Epithelial cell of esophagus (primary cell): ENCODE results near the gene GPBP1L1.

Source experiments
- DNase-seq: peaks from one replicate; pipeline ENCODE4 v3.0.0; 2010; ENCODE audit warnings: low read depth
- H3K4me3 ChIP-seq: 2 replicates; pipeline ENCODE4 v1.5.1; 2011; ENCODE audit warnings: mild to moderate bottlenecking, low read length, control low read depth
- CTCF ChIP-seq: IDR thresholded peaks from 2 replicates; pipeline ENCODE4 v1.5.1; 2011; ENCODE audit warnings: low read depth, mild to moderate bottlenecking, low read length, control low read depth, inconsistent platforms; ENCODE audit not compliant: insufficient read depth; ENCODE audit errors: missing control alignments

GPBP1L1 gene

DNA sequence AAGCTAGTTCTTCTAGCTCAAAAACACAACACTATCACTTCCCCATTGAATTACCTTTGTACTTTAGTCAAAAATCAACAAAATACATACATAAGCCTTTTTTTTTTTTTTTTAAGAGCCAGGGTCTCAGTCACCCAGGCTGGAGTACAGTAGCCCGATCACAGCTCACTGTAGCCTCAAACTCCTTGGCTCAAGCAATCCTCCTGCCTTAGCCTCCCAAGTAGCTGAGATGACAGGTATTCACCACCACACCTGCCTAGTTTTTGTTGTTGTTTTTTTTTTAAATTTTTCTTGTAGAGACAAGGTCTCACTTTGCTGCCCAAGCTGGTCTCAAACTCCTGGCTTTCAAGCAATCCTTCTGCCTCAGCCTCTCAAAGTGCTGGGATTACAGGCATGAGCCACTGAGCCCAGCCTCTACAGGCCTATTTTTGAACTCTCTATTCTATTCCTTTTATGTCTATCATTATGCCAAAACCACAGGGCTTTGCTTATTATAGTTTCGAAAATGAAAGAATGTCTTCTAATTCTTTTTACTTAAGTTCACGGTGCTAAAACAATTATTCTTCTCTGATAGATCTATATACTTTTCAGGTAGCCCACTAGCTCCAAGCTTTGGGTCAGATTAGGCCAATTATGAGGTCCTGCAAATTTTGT, 29.6 kb downstream of the GPBP1L1 start:
- no peak for DNase-seq
- no peak overlapping the region for H3K4me3 ChIP-seq

DNA sequence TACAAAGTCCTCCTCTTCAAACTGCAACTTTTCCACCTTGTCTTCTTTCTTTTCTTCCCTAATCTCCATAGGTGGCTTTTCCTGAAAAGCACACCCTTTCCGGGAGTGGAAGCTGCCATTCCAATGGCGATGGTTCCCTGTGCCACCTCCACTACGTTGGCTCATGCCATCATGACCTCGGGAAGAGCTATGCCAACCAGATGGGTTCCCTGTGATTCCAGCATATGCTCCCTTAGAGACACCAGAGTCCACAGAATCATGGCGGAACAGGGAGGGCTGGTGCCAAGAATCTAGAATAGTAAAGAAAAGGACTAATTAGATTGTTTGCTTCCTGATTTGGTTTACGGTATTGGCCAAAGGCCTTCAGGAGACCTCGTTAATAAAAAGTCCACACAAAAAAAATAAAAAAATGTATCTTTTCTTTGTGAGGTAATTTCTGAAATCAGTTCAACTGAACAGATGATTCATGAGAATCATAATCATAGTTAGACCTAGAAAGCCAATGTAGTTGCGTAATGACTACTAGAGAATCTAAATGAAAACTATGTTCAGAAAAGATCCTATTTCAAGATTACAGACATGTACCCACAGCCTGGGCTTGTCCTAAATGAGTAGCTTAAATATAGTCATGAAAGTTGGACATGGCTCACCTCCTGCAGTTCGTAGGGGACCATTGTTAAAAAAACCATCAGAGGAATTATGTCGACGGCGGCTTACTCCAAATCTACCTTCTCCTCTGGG, 31.6 kb downstream of the GPBP1L1 start:
- H3K4me3 ChIP-seq = no peak overlapping the region
- DNase-seq = peak; percentile 64
- TF ChIP-seq CTCF = no peak

More for the DNA sequence above, 29.6 kb downstream of the GPBP1L1 start:
- TF ChIP-seq CTCF = no peak

GRCh38 chr1:45647248-45648021, 38.9 kb downstream of the GPBP1L1 start:
- DNase-seq = no peak
- TF ChIP-seq CTCF = no peak
- H3K4me3 ChIP-seq = no peak overlapping the region

- no peak for TF ChIP-seq CTCF
- no peak for DNase-seq
- H3K4me3 ChIP-seq = no peak overlapping the region
These were observed 41.7 kb downstream of the GPBP1L1 start for GRCh38 chr1:45644661-45645060.

GRCh38 chr1:45643978-45644377, 42.4 kb downstream of the GPBP1L1 start:
- no peak overlapping the region for H3K4me3 ChIP-seq
- DNase-seq = no peak
- TF ChIP-seq CTCF = peak; percentile 33

GRCh38 chr1:45643321-45643720, 43.0 kb downstream of the GPBP1L1 start:
- TF ChIP-seq CTCF = no peak
- DNase-seq = no peak
- H3K4me3 ChIP-seq = no peak overlapping the region
